ENCODE data around the gene REV1.
A peak's percentile ranks its signal among the peaks of the same experiment; 100 is the strongest.

Gene REV1

GRCh38 chr2:99485411-99485810, 4.4 kb downstream of the REV1 start:
- ATAC-seq (ENCODE audit: insufficient read depth, low read depth), result no peak
- Histone ChIP-seq H3K4me2 (ENCODE audit: insufficient read depth, low read length) (peak overlapping the region; percentile 27), H3K4me1 (ENCODE audit: insufficient read depth, low read length) (peaks cover 35% of the 10 kb centered on the region), H3K27me3 (ENCODE audit: insufficient read depth, low read length, poor library complexity) (no peaks in the 10 kb centered on the region), H3K9ac (ENCODE audit: low read depth, low read length) (no peak overlapping the region), H4K20me1 (ENCODE audit: insufficient read depth, low read length) (peaks cover 64% of the 10 kb centered on the region), H3K9me3 (ENCODE audit: insufficient read depth, low read length, severe bottlenecking) (no peaks in the 10 kb centered on the region), H3K27ac (ENCODE audit: low read length) (no peak overlapping the region), H3K4me3 (ENCODE audit: low read depth in 1 of 2, low read length in 2 of 2) (no peak overlapping the region), H2AFZ (ENCODE audit: low read depth, low read length) (no peak overlapping the region), H3K36me3 (ENCODE audit: insufficient read depth, low read length) (peaks cover 10% of the 10 kb centered on the region), H3K79me2 (ENCODE audit: insufficient read depth, low read length) (peaks cover 93% of the 10 kb centered on the region)
- peak; percentile 10 for DNase-seq
- TF ChIP-seq EZH2 (IDR thresholded peaks at IDR 0.05; ENCODE audit: borderline replicate concordance, low read depth, low read length, severe bottlenecking) (no peak), CTCF (IDR thresholded peaks at IDR 0.05; ENCODE audit: borderline replicate concordance, extremely low read depth, low read length, poor library complexity, severe bottlenecking) (no peak)

GRCh38 chr2:99484205-99484604, 5.6 kb downstream of the REV1 start:
- TF ChIP-seq CTCF (IDR thresholded peaks at IDR 0.05; ENCODE audit: borderline replicate concordance, extremely low read depth, low read length, poor library complexity, severe bottlenecking), result no peak
- TF ChIP-seq EZH2 (IDR thresholded peaks at IDR 0.05; ENCODE audit: borderline replicate concordance, low read depth, low read length, severe bottlenecking), result no peak
- Histone ChIP-seq H3K36me3 (ENCODE audit: insufficient read depth, low read length) (peaks cover 10% of the 10 kb centered on the region), H3K79me2 (ENCODE audit: insufficient read depth, low read length) (peaks cover 99% of the 10 kb centered on the region), H3K4me2 (ENCODE audit: insufficient read depth, low read length) (no peak overlapping the region), H3K27me3 (ENCODE audit: insufficient read depth, low read length, poor library complexity) (no peaks in the 10 kb centered on the region), H4K20me1 (ENCODE audit: insufficient read depth, low read length) (peaks cover 75% of the 10 kb centered on the region), H3K4me1 (ENCODE audit: insufficient read depth, low read length) (peaks cover 35% of the 10 kb centered on the region), H3K9me3 (ENCODE audit: insufficient read depth, low read length, severe bottlenecking) (no peaks in the 10 kb centered on the region), H3K27ac (ENCODE audit: low read length) (no peak overlapping the region), H2AFZ (ENCODE audit: low read depth, low read length) (no peak overlapping the region), H3K9ac (ENCODE audit: low read depth, low read length) (no peak overlapping the region), H3K4me3 (ENCODE audit: low read depth in 1 of 2, low read length in 2 of 2) (no peak overlapping the region)
- DNase-seq (no peak), ATAC-seq (ENCODE audit: insufficient read depth, low read depth) (no peak)

- Histone ChIP-seq H3K4me1 (ENCODE audit: insufficient read depth, low read length) (peaks cover 16% of the 10 kb centered on the region), H4K20me1 (ENCODE audit: insufficient read depth, low read length) (peaks cover 76% of the 10 kb centered on the region), H3K79me2 (ENCODE audit: insufficient read depth, low read length) (peaks cover 99% of the 10 kb centered on the region), H3K9me3 (ENCODE audit: insufficient read depth, low read length, severe bottlenecking) (no peaks in the 10 kb centered on the region), H3K27ac (ENCODE audit: low read length) (no peak overlapping the region), H2AFZ (ENCODE audit: low read depth, low read length) (no peak overlapping the region), H3K9ac (ENCODE audit: low read depth, low read length) (no peak overlapping the region), H3K4me2 (ENCODE audit: insufficient read depth, low read length) (no peak overlapping the region), H3K4me3 (ENCODE audit: low read depth in 1 of 2, low read length in 2 of 2) (no peak overlapping the region), H3K36me3 (ENCODE audit: insufficient read depth, low read length) (peaks cover 14% of the 10 kb centered on the region; the same call in 1 of the 2 replicates), H3K27me3 (ENCODE audit: insufficient read depth, low read length, poor library complexity) (no peaks in the 10 kb centered on the region)
- ATAC-seq (ENCODE audit: insufficient read depth, low read depth) (peak; percentile 59; the same call in 2 of the 3 replicates), DNase-seq (peak; percentile 28)
- TF ChIP-seq EZH2 (IDR thresholded peaks at IDR 0.05; ENCODE audit: borderline replicate concordance, low read depth, low read length, severe bottlenecking) (no peak), CTCF (IDR thresholded peaks at IDR 0.05; ENCODE audit: borderline replicate concordance, extremely low read depth, low read length, poor library complexity, severe bottlenecking) (no peak)
Measured at GRCh38 chr2:99481941-99482340, 7.9 kb downstream of the REV1 start.

- TF ChIP-seq EZH2 (IDR thresholded peaks at IDR 0.05; ENCODE audit: borderline replicate concordance, low read depth, low read length, severe bottlenecking) (no peak), CTCF (IDR thresholded peaks at IDR 0.05; ENCODE audit: borderline replicate concordance, extremely low read depth, low read length, poor library complexity, severe bottlenecking) (no peak)
- no peak overlapping the region for H3K4me2 ChIP-seq (ENCODE audit: insufficient read depth, low read length)
- H3K9ac ChIP-seq (ENCODE audit: low read depth, low read length), result no peak overlapping the region
- no peak overlapping the region for H2AFZ ChIP-seq (ENCODE audit: low read depth, low read length)
- H3K27ac ChIP-seq (ENCODE audit: low read length), result no peak overlapping the region
- H3K27me3 ChIP-seq (ENCODE audit: insufficient read depth, low read length, poor library complexity), result no peaks in the 10 kb centered on the region
- H3K79me2 ChIP-seq (ENCODE audit: insufficient read depth, low read length), result peaks cover 99% of the 10 kb centered on the region
- no peak overlapping the region for H3K4me3 ChIP-seq (ENCODE audit: low read depth in 1 of 2, low read length in 2 of 2)
- peaks cover 12% of the 10 kb centered on the region for H3K4me1 ChIP-seq (ENCODE audit: insufficient read depth, low read length)
- H4K20me1 ChIP-seq (ENCODE audit: insufficient read depth, low read length), result peaks cover 76% of the 10 kb centered on the region
- no peaks in the 10 kb centered on the region for H3K9me3 ChIP-seq (ENCODE audit: insufficient read depth, low read length, severe bottlenecking)
- DNase-seq (no peak), ATAC-seq (ENCODE audit: insufficient read depth, low read depth) (no peak)
- H3K36me3 ChIP-seq (ENCODE audit: insufficient read depth, low read length), result peaks cover 16% of the 10 kb centered on the region; the same call in 1 of the 2 replicates
Measured at GRCh38 chr2:99481527-99481926, 8.3 kb downstream of the REV1 start.
